A549 (cell line): ENCODE data around the gene ACYP1. TPM values are rescaled to one million over a fixed set of nuclear protein-coding genes. Genes with fewer than 3 reads are reported as not detected.

Experiments used
- ATAC-seq, 2 experiments: fragments of 200-7000 bp in 1 of 2; fragments of >200 bp in 1 of 2; cut with Nextera tagmentation in 1 of 2; cut with Tn5 transposase in 1 of 2; 3 replicates each; pipeline versions ENCODE4 v1.8.0 to v1.9.1; 2018 to 2020; ENCODE audit warnings: mild to moderate bottlenecking in 1 of 2, moderate library complexity in 1 of 2
- CTCF ChIA-PET: fragments of 300-600 bp; sonication (Branson Sonifier 250); formaldehyde crosslinking; extraction: SDS; loops from one replicate; lab custom pipeline; 2021; ENCODE audit warnings: antibody characterized with exemption, inconsistent platforms; lab: Yijun Ruan, JAX
- POLR2A ChIA-PET: fragments of 350-600 bp; formaldehyde crosslinking; extraction: SDS; loops from one replicate; lab custom pipeline; 2021; ENCODE audit warnings: antibody characterized with exemption, inconsistent platforms; lab: Yijun Ruan, JAX
- DNase-seq, 2 experiments: peaks; one replicate each; pipeline versions ENCODE4 v3.0.0 to v3.0.0-alpha.2; 2011 to 2016; ENCODE audit warnings: low read depth in 1 of 2, low spot score in 1 of 2
- FAIRE-seq: peaks from 2 replicates; lab custom pipeline; 2011; peaks lifted over from hg19 to GRCh38; lab: Jason Lieb, UNC
- H3K27ac ChIP-seq, 2 experiments: fragments of >200 bp; sonication (Bioruptor Twin); formaldehyde crosslinking; 3 replicates each; pipeline ENCODE4 v1.5.1; 2016 to 2017
- H3K4me1 ChIP-seq: fragments of >200 bp; sonication (Bioruptor Twin); formaldehyde crosslinking; 3 replicates; pipeline ENCODE4 v1.6.1; 2016
- H3K4me2 ChIP-seq: fragments of >200 bp; sonication (Bioruptor Twin); formaldehyde crosslinking; 3 replicates; pipeline ENCODE4 v1.6.1; 2016
- H3K4me3 ChIP-seq: fragments of >200 bp; sonication (Bioruptor Twin); formaldehyde crosslinking; 3 replicates; pipeline ENCODE4 v1.5.1; 2016
- H3K9me3 ChIP-seq: fragments of >200 bp; sonication (Bioruptor Twin); formaldehyde crosslinking; 3 replicates; pipeline ENCODE4 v1.6.1; 2016
- BHLHE40 ChIP-seq: IDR thresholded peaks from 2 replicates; pipeline ENCODE4 v1.6.1; 2012; ENCODE audit warnings: low read depth, low read length, inconsistent platforms
- EHF ChIP-seq: fragments of 250-450 bp; sonication (Bioruptor Pico); IDR thresholded peaks from 2 replicates; pipeline ENCODE4 v1.5.0; 2020; ENCODE audit warnings: mild to moderate bottlenecking
- EHMT2 ChIP-seq: fragments of 200-600 bp; sonication (generic); IDR thresholded peaks from 2 replicates; pipeline ENCODE4 v1.6.1; 2016; ENCODE audit warnings: antibody characterized with exemption, low read depth, mild to moderate bottlenecking, moderate library complexity
- EP300 ChIP-seq, 2 experiments: fragments of >200 bp; sonication (Bioruptor Twin); formaldehyde crosslinking; IDR thresholded peaks; 2 replicates in 1 of 2; 3 replicates in 1 of 2; pipeline ENCODE4 v1.6.1; 2016 to 2017
- ESRRA ChIP-seq: fragments of 150-350 bp; IDR thresholded peaks from 2 replicates; pipeline ENCODE4 v1.6.1; 2014; ENCODE audit warnings: mild to moderate bottlenecking, low read length, borderline replicate concordance
- FOSB ChIP-seq: fragments of 250-450 bp; sonication (Bioruptor Pico); IDR thresholded peaks from 2 replicates; pipeline ENCODE4 v1.5.0; 2020; ENCODE audit warnings: mild to moderate bottlenecking, moderate library complexity
- FOSL2 ChIP-seq, 2 experiments: fragments of 450-650 bp in 1 of 2; fragments of >200 bp in 1 of 2; sonication (Bioruptor Twin) in 1 of 2; formaldehyde crosslinking; IDR thresholded peaks; 2 replicates each; pipeline versions ENCODE4 v1.5.0 to v1.6.1; 2016 to 2020; ENCODE audit warnings: mild to moderate bottlenecking in 1 of 2, moderate library complexity in 1 of 2
- FOXS1 ChIP-seq: fragments of 250-450 bp; sonication (Bioruptor Pico); IDR thresholded peaks from 2 replicates; pipeline ENCODE4 v1.5.0; 2020; ENCODE audit warnings: mild to moderate bottlenecking, moderate library complexity
- GATA3 ChIP-seq: IDR thresholded peaks from 2 replicates; pipeline ENCODE4 v1.6.1; 2012; ENCODE audit warnings: borderline replicate concordance
- HOXB5 ChIP-seq: fragments of 250-450 bp; sonication (Bioruptor Pico); IDR thresholded peaks from 2 replicates; pipeline ENCODE4 v1.5.0; 2020; ENCODE audit warnings: mild to moderate bottlenecking, moderate library complexity
- KDM1A ChIP-seq: fragments of 200-600 bp; sonication (generic); IDR thresholded peaks from 2 replicates; pipeline ENCODE4 v1.6.1; 2016; ENCODE audit warnings: low read depth, mild to moderate bottlenecking
- MAZ ChIP-seq: fragments of 150-350 bp; IDR thresholded peaks from 2 replicates; pipeline ENCODE4 v1.6.1; 2014; ENCODE audit warnings: antibody characterized with exemption, low read depth, low read length, borderline replicate concordance
- MYC ChIP-seq: IDR thresholded peaks from 2 replicates; pipeline ENCODE4 v1.6.1; 2012; ENCODE audit warnings: mild to moderate bottlenecking, inconsistent platforms, low read length, improper control_type of control experiment, borderline replicate concordance
- POLR2AphosphoS2 ChIP-seq: conservative IDR thresholded peaks from 2 replicates; pipeline ENCODE4 v1.6.1; 2012; ENCODE audit warnings: low read length, improper control_type of control experiment, inconsistent platforms
- RCOR1 ChIP-seq: fragments of 150-350 bp; IDR thresholded peaks from 2 replicates; pipeline ENCODE4 v1.6.1; 2014; ENCODE audit warnings: antibody characterized with exemption, low read length, low read depth
- RNF2 ChIP-seq: fragments of 200-600 bp; sonication (generic); IDR thresholded peaks from 2 replicates; pipeline ENCODE4 v1.6.1; 2016; ENCODE audit warnings: low read depth, mild to moderate bottlenecking, antibody characterized with exemption, moderate library complexity, borderline replicate concordance
- SMC3 ChIP-seq: fragments of >200 bp; sonication (Bioruptor Twin); formaldehyde crosslinking; IDR thresholded peaks from 3 replicates; pipeline ENCODE4 v1.6.1; 2018; ENCODE audit warnings: inconsistent platforms
- TP53 ChIP-seq: fragments of 250-450 bp; sonication (Bioruptor Pico); IDR thresholded peaks from 2 replicates; pipeline ENCODE4 v1.5.0; 2021; ENCODE audit warnings: mild to moderate bottlenecking, moderate library complexity
- ZFP36 ChIP-seq: fragments of 450-650 bp; IDR thresholded peaks from 2 replicates; pipeline ENCODE4 v1.6.1; 2014; ENCODE audit warnings: borderline replicate concordance; ENCODE audit not compliant: partially characterized antibody
- ZNF302 ChIP-seq: fragments of 250-450 bp; sonication (Bioruptor Pico); IDR thresholded peaks from 2 replicates; pipeline ENCODE4 v1.9.0; 2021; ENCODE audit warnings: inconsistent platforms, mild to moderate bottlenecking, moderate library complexity
- WGBS: methylation state at CpG from one replicate; pipeline ENCODE4 v1.1.6; 2017; ENCODE audit errors: missing lambda C conversion rate; 5-methylcytosine and 5-hydroxymethylcytosine counted together
- polyA plus RNA-seq, 4 experiments: library from polyadenylated mRNA; depleted of rRNA in 3 of 4; stranded (reverse); fragments of >200 nt; fragmentation: RNase III in 1 of 4; extraction: RNeasy Plus Mini Kit Qiagen cat#74134 plus additional on column Dnase treatment in 1 of 4; gene quantifications; 2 replicates in 3 of 4; 3 replicates in 1 of 4; pipeline ENCODE4 v1.2.3, GENCODE V29; 2011 to 2017
- TF ChIP-seq, protein P1 (sequence below): fragments of 450-650 bp; IDR thresholded peaks from 2 replicates; pipeline ENCODE4 v1.6.1; 2014; ENCODE audit warnings: antibody characterized with exemption
- TF ChIP-seq, protein P2 (sequence below): fragments of 250-450 bp; sonication (Bioruptor Pico); IDR thresholded peaks from 2 replicates; pipeline ENCODE4 v1.5.0; 2021; ENCODE audit warnings: mild to moderate bottlenecking, moderate library complexity, borderline replicate concordance
- TF ChIP-seq, protein P3 (sequence below): IDR thresholded peaks from 2 replicates; pipeline ENCODE4 v1.6.1; 2012; ENCODE audit warnings: low read depth, borderline replicate concordance

The ACYP1 gene
- polyA plus RNA-seq, 2 of the 4 experiments (the other 2 are of a cell fraction) = 34.3 to 36.7 TPM

DNA sequence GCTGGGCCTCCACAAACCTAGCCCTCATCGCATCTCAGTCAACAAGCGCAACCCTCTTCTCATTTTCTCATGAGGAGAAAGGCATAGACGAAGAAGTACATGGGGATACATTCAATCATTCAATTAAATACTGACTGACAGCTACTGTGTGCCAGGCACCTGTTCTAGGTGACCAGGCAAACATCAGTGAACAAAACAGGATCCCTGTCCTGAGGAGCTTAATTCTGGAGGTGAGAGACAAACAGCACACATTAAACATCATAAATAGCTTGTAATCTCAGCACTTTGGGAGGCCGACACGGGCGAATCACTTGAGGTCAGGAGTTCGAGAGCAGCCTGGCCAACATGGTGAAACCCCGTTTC lies 362 bp upstream of the ACYP1 start:
- WGBS = 62% methylated on average over 8 of the region's 8 CpGs
- FAIRE-seq (no peak), DNase-seq (no peak), ATAC-seq (peak; percentile 24 to 28; a peak in 5 of 6 replicates)
- no peaks in the 10 kb centered on the region for H3K9me3 ChIP-seq
- H3K4me2 ChIP-seq = peak overlapping the region; percentile 91
- peaks cover 19% of the 10 kb centered on the region; the same call in 2 of the 3 replicates for H3K4me1 ChIP-seq
- CTCF ChIA-PET = interaction anchor here (1.2 to 11.4 kb wide), 6 partner anchors 22 to 240 kb away, joined by 3 to 85 read pairs (median 4); no protein-coding TSS in a partner anchor
- POLR2A ChIA-PET = interaction anchor here (0.5 to 1.1 kb wide), 4 partner anchors 9 to 133 kb away, joined by 3 to 7 read pairs (median 4); partner anchors contain the start of gene MLH3
- peak overlapping the region; percentile 55 for H3K4me3 ChIP-seq
- TF ChIP-seq RCOR1 = no peak
- no peak for TF ChIP-seq EHF (CRISPR knock-in tag)
- TF ChIP-seq ESRRA = no peak
- no peak for TF ChIP-seq MYC
- TF ChIP-seq, all 56 proteins: peak for 0
- peak overlapping the region in 1 of 2 experiments; percentile 87; a peak in 4 of 6 replicates for H3K27ac ChIP-seq

DNA sequence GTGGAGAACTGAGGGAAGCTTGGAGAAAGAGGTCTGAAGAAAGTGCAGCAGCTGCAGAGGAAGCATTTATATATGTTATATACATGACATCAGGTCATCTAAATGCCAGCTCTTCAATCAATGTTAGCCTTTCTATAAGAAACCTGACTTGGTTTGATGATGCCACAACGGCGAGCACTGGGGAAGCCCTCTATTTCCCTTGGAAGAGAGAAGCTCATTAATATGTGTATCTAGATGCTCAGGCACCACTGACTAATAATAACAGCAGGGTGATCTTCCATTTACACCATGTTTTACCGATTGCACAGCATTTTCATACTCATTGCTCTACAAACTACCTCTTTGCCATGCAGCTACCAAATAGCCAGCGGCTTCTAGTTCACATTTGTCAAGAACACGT lies 811 bp downstream of the ACYP1 start:
- WGBS = 37% methylated on average over 5 of the region's 5 CpGs
- Histone ChIP-seq H3K9me3 (no peaks in the 10 kb centered on the region), H3K4me3 (peak overlapping the region; percentile 55), H3K27ac (peak overlapping the region; percentile 64 to 87), H3K4me1 (peaks cover 18% of the 10 kb centered on the region; the same call in 2 of the 3 replicates), H3K4me2 (peak overlapping the region; percentile 91)
- peak; percentile 5 to 21; a peak in 3 of 6 replicates for ATAC-seq
- TF ChIP-seq RCOR1 = no peak
- no peak for TF ChIP-seq KDM1A
- TF ChIP-seq POLR2AphosphoS2 = no peak
- TF ChIP-seq TP53 (CRISPR knock-in tag) = no peak
- ChIA-PET POLR2A (no interaction called here), CTCF (interaction anchor here (0.6 to 11.4 kb wide), 9 partner anchors 14 to 300 kb away, joined by 3 to 85 read pairs (median 3); no protein-coding TSS in a partner anchor)
- FAIRE-seq = no peak
- DNase-seq = no peak

DNA sequence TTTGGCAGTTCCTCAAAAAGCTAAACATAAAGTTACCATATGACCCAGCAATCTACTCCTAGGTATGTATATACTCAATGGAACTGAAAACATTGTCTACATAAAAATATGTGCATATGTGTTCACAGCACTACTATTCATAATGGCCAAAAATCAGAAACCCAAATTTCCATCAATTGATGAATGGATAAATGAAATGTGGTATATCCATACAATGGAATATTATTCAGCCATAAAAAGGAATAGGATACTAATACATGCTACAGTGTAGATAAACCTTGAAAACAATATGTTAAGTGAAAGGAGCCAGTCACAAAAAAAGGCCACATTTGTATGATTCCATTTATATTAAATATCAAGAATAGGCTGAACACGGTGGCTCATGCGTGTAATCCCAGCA lies 3.4 kb downstream of the ACYP1 start:
- ATAC-seq (no peak), FAIRE-seq (no peak), DNase-seq (no peak)
- whole genome bisulfite sequencing = 63% methylated on average over 2 of the region's 2 CpGs
- CTCF ChIA-PET = no interaction called here
- POLR2A ChIA-PET = no interaction called here
- Histone ChIP-seq H3K27ac (no peak overlapping the region), H3K4me1 (peaks cover 8% of the 10 kb centered on the region; the same call in 2 of the 3 replicates), H3K4me2 (no peak overlapping the region), H3K9me3 (no peaks in the 10 kb centered on the region), H3K4me3 (no peak overlapping the region)
- TF ChIP-seq, protein P1, sequence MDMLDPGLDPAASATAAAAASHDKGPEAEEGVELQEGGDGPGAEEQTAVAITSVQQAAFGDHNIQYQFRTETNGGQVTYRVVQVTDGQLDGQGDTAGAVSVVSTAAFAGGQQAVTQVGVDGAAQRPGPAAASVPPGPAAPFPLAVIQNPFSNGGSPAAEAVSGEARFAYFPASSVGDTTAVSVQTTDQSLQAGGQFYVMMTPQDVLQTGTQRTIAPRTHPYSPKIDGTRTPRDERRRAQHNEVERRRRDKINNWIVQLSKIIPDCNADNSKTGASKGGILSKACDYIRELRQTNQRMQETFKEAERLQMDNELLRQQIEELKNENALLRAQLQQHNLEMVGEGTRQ = no peak
- no peak for TF ChIP-seq RNF2
- no peak for TF ChIP-seq FOSL2 (IDR thresholded peaks at IDR 0.05)
- TF ChIP-seq FOSL2 (CRISPR knock-in tag; IDR thresholded peaks at IDR 0.05) = no peak
- TF ChIP-seq FOSB = no peak
- TF ChIP-seq FOXS1 (CRISPR knock-in tag) = no peak
- no peak for TF ChIP-seq BHLHE40
- TF ChIP-seq, protein P2, sequence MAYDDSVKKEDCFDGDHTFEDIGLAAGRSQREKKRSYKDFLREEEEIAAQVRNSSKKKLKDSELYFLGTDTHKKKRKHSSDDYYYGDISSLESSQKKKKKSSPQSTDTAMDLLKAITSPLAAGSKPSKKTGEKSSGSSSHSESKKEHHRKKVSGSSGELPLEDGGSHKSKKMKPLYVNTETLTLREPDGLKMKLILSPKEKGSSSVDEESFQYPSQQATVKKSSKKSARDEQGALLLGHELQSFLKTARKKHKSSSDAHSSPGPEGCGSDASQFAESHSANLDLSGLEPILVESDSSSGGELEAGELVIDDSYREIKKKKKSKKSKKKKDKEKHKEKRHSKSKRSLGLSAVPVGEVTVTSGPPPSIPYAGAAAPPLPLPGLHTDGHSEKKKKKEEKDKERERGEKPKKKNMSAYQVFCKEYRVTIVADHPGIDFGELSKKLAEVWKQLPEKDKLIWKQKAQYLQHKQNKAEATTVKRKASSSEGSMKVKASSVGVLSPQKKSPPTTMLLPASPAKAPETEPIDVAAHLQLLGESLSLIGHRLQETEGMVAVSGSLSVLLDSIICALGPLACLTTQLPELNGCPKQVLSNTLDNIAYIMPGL = no peak
- TF ChIP-seq, protein P3, sequence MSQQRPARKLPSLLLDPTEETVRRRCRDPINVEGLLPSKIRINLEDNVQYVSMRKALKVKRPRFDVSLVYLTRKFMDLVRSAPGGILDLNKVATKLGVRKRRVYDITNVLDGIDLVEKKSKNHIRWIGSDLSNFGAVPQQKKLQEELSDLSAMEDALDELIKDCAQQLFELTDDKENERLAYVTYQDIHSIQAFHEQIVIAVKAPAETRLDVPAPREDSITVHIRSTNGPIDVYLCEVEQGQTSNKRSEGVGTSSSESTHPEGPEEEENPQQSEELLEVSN = no peak
- TF ChIP-seq SMC3 = no peak
- no peak for TF ChIP-seq EP300 (IDR thresholded peaks at IDR 0.05)
- no peak for TF ChIP-seq MAZ
- no peak for TF ChIP-seq HOXB5 (CRISPR knock-in tag)
- TF ChIP-seq ZFP36 = no peak
- TF ChIP-seq EHMT2 = no peak
- no peak for TF ChIP-seq KDM1A
- TF ChIP-seq GATA3 = no peak
- no peak for TF ChIP-seq ZNF302 (CRISPR knock-in tag)
